GM12878 (cell line): ENCODE results near the gene ANO4. TPM values are rescaled to one million over a fixed set of nuclear protein-coding genes. Genes with fewer than 3 reads are reported as not detected.

Experiments
- ATAC-seq: fragments of 200-7000 bp; cut with Tn5 transposase; 3 replicates; pipeline ENCODE4 v1.9.1; 2020; ENCODE audit warnings: mild to moderate bottlenecking, moderate library complexity
- BruUV-seq: library from RNA; stranded (reverse); fragments of 400-500 nt; replicated peaks from 2 replicates; lab custom pipeline; 2021; lab: Mats Ljungman, UMichigan
- CTCF ChIA-PET: fragments of 300-600 bp; sonication (Branson Sonifier 250); formaldehyde crosslinking; extraction: SDS; loops from one replicate; lab custom pipeline; 2021; ENCODE audit warnings: inconsistent platforms; lab: Yijun Ruan, JAX
- POLR2A ChIA-PET: fragments of 350-600 bp; formaldehyde crosslinking; extraction: SDS; loops from one replicate; lab custom pipeline; 2021; ENCODE audit warnings: inconsistent platforms; lab: Charles Lee
- RAD21 ChIA-PET: fragments of 300-600 bp; sonication (Branson Sonifier 250); formaldehyde crosslinking; loops from one replicate; lab custom pipeline; 2023; ENCODE audit warnings: antibody characterized with exemption; ENCODE audit not compliant: unreplicated experiment; lab: Charles Lee
- SMC1A ChIA-PET: fragments of 300-600 bp; sonication (Branson Sonifier 250); formaldehyde crosslinking; loops from one replicate; lab custom pipeline; 2023; ENCODE audit not compliant: unreplicated experiment, uncharacterized antibody; lab: Charles Lee
- DNase-seq: peaks from one replicate; pipeline ENCODE4 v3.0.0-alpha.2; 2011; ENCODE audit warnings: low read depth, low spot score
- FAIRE-seq: peaks from 3 replicates; lab custom pipeline; 2011; peaks lifted over from hg19 to GRCh38; lab: Jason Lieb, UNC
- H2AFZ ChIP-seq: 2 replicates; pipeline ENCODE4 v1.6.0; 2011; ENCODE audit warnings: low read depth, low read length, control low read depth; ENCODE audit not compliant: control insufficient read depth
- H3K27ac ChIP-seq: 2 replicates; pipeline ENCODE4 v1.5.1; 2011; ENCODE audit warnings: control low read depth; ENCODE audit not compliant: control insufficient read depth, insufficient read depth
- H3K27me3 ChIP-seq, 2 experiments: replicated peaks in 1 of 2; 2 replicates each; pipeline versions ENCODE4 v1.6.0 to v1.6.1; 2011; ENCODE audit warnings: low read length in 1 of 2; ENCODE audit not compliant: control insufficient read depth in 2 of 2, insufficient read depth in 2 of 2
- H3K36me3 ChIP-seq, 2 experiments: 2 replicates each; pipeline ENCODE4 v1.5.1; 2011; ENCODE audit warnings: low read length in 1 of 2; ENCODE audit not compliant: control insufficient read depth in 2 of 2, insufficient read depth in 2 of 2
- H3K4me1 ChIP-seq: 2 replicates; pipeline ENCODE4 v1.6.1; 2011; ENCODE audit warnings: mild to moderate bottlenecking, low read length, moderate library complexity, mixed read lengths; ENCODE audit not compliant: control insufficient read depth, insufficient read depth
- H3K4me2 ChIP-seq: 2 replicates; pipeline ENCODE4 v1.6.0; 2011; ENCODE audit warnings: control low read depth; ENCODE audit not compliant: control insufficient read depth, insufficient read depth
- H3K4me3 ChIP-seq: fragments of 200-600 bp; sonication (generic); 2 replicates; pipeline ENCODE4 v1.5.1; 2016
- H3K79me2 ChIP-seq: 2 replicates; pipeline ENCODE4 v1.6.0; 2011; ENCODE audit warnings: low read length; ENCODE audit not compliant: control insufficient read depth, insufficient read depth
- H3K9ac ChIP-seq: 2 replicates; pipeline ENCODE4 v1.8.0; 2011; ENCODE audit warnings: low read length, control low read depth, mixed read lengths; ENCODE audit not compliant: control insufficient read depth, insufficient read depth
- H3K9me3 ChIP-seq: replicated peaks from 3 replicates; pipeline ENCODE4 v1.5.1; 2011; ENCODE audit warnings: mild to moderate bottlenecking, low read length; ENCODE audit not compliant: control insufficient read depth, insufficient read depth
- H4K20me1 ChIP-seq: 2 replicates; pipeline ENCODE4 v1.6.0; 2011; ENCODE audit not compliant: control insufficient read depth, insufficient read depth
- ATF7 ChIP-seq: fragments of 450-650 bp; IDR thresholded peaks from 2 replicates; pipeline ENCODE4 v1.6.1; 2016; ENCODE audit warnings: low read depth, mild to moderate bottlenecking
- CBFB ChIP-seq: IDR thresholded peaks from 2 replicates; pipeline ENCODE4 v1.6.1; 2016; ENCODE audit warnings: antibody characterized with exemption, low read depth
- CHD1 ChIP-seq: IDR thresholded peaks from 2 replicates; pipeline ENCODE4 v1.6.1; 2012; ENCODE audit warnings: low read depth, low read length, improper control_type of control experiment
- EZH2 ChIP-seq: IDR thresholded peaks from 2 replicates; pipeline ENCODE4 v1.6.1; 2012; ENCODE audit warnings: low read depth, mild to moderate bottlenecking, control low read depth, inconsistent platforms, low read length, borderline replicate concordance; ENCODE audit not compliant: control insufficient read depth
- JUNB ChIP-seq: IDR thresholded peaks from 2 replicates; pipeline ENCODE4 v1.6.1; 2016; ENCODE audit warnings: antibody characterized with exemption, mild to moderate bottlenecking
- MEF2B ChIP-seq: fragments of 450-650 bp; IDR thresholded peaks from 2 replicates; pipeline ENCODE4 v1.6.1; 2018; ENCODE audit warnings: mild to moderate bottlenecking, moderate library complexity; ENCODE audit not compliant: partially characterized antibody, poor library complexity, severe bottlenecking
- NBN ChIP-seq: fragments of 450-650 bp; IDR thresholded peaks from 2 replicates; pipeline ENCODE4 v1.6.1; 2016
- NR2F1 ChIP-seq: fragments of 450-650 bp; conservative IDR thresholded peaks from 2 replicates; pipeline ENCODE4 v1.6.1; 2017; ENCODE audit warnings: mild to moderate bottlenecking
- SMC3 ChIP-seq: IDR thresholded peaks from 2 replicates; pipeline ENCODE4 v1.6.1; 2011; ENCODE audit warnings: low read length, improper control_type of control experiment, borderline replicate concordance
- STAT3 ChIP-seq: IDR thresholded peaks from 2 replicates; pipeline ENCODE4 v1.6.1; 2011; ENCODE audit warnings: low read depth, low read length, improper control_type of control experiment
- YBX1 ChIP-seq: fragments of 450-650 bp; IDR thresholded peaks from 2 replicates; pipeline ENCODE4 v1.6.1; 2016; ENCODE audit warnings: antibody characterized with exemption
- in situ Hi-C: fragments of 300-500 bp; cut with MboI; formaldehyde crosslinking; loops from 9 replicates; pipeline ENCODE4 v1.14.3; 2018; ENCODE audit warnings: mixed read lengths
- intact Hi-C: fragments of 100-400 bp; cut with micrococcal nuclease; formaldehyde crosslinking; loops from one replicate; pipeline ENCODE4 v1.14.2; 2022; ENCODE audit not compliant: unreplicated experiment
- polyA plus RNA-seq, 11 experiments: library from polyadenylated mRNA; depleted of rRNA in 4 of 11; unstranded in 6 of 11; stranded (reverse) in 5 of 11; fragments of >200 nt; fragmentation: Nextera tagmentation in 4 of 11; fragmentation: Illumina TruSeq in 1 of 11; extraction: Ambion mirVana in 4 of 11; extraction: Trizol in 1 of 11; gene quantifications; 1 replicate in 1 of 11; 2 replicates in 10 of 11; pipeline versions ENCODE4 v1.2.1 to v1.2.3, GENCODE V29; 2011 to 2016; ENCODE audit warnings: inconsistent platforms in 2 of 11, missing spikeins in 2 of 11, low read depth in 1 of 11
- total RNA-seq, 4 experiments: library from RNA; depleted of rRNA in 3 of 4; stranded (reverse); fragments of >200 nt in 3 of 4; fragmentation: Illumina TruSeq in 1 of 4; extraction: Trizol in 1 of 4; gene quantifications; 2 replicates each; pipeline versions ENCODE4 v1.2.1 to v1.2.3, GENCODE V29; 2013 to 2021
- TF ChIP-seq, protein P1 (sequence below): IDR thresholded peaks from 2 replicates; pipeline ENCODE4 v1.6.1; 2012; ENCODE audit warnings: low read depth, low read length, improper control_type of control experiment
- TF ChIP-seq, protein P2 (sequence below): fragments of 450-650 bp; IDR thresholded peaks from 2 replicates; pipeline ENCODE4 v1.6.1; 2016; ENCODE audit warnings: mild to moderate bottlenecking, moderate library complexity, borderline replicate concordance
- TF ChIP-seq, protein P3 (sequence below): fragments of 450-650 bp; IDR thresholded peaks from 2 replicates; pipeline ENCODE4 v1.6.1; 2017; ENCODE audit warnings: borderline replicate concordance
- TF ChIP-seq, protein P4 (sequence below): fragments of 150-350 bp; IDR thresholded peaks from 2 replicates; pipeline ENCODE4 v1.6.1; 2016; ENCODE audit warnings: low read depth, low read length

ANO4 gene
- total and polyA plus RNA-seq, 10 of the 15 experiments (the other 5 are each of a cell fraction or from before 2014, with no cell fraction given), result not detected

DNA sequence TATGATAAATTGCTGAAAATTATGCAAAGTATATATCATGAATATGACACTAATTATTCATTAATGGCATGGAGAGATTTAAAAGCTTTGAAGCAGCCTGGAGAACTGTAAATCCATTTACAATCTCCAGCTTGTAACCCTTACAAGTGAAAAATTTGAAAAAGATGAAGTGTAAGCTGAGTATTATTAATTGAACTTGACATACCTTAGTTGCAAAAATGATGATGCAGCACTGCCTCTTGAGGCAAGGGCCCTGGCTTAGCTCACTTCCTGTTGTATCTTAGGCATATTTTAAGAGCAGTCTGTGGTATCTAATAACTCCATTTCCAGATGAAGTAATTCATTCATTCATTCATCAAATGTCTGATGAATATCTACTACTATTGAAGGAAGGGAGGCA, 158.6 kb downstream of the ANO4 start:
- CTCF ChIA-PET, result no interaction called here
- Histone ChIP-seq H3K4me2 (no peak overlapping the region), H3K4me3 (no peak overlapping the region), H4K20me1 (no peaks in the 10 kb centered on the region), H3K4me1 (no peaks in the 10 kb centered on the region), H3K36me3 (no peaks in the 10 kb centered on the region), H3K27ac (no peak overlapping the region), H2AFZ (no peak overlapping the region), H3K27me3 (no peaks in the 10 kb centered on the region; a peak in 2 of 4 replicates), H3K9ac (no peak overlapping the region), H3K79me2 (no peaks in the 10 kb centered on the region), H3K9me3 (no peaks in the 10 kb centered on the region)
- no peak for DNase-seq
- POLR2A ChIA-PET, result no interaction called here
- in situ Hi-C loops (no loop called here), intact Hi-C loops (no loop called here)
- no TSS peak for BruUV-seq
- ATAC-seq, result no peak
- SMC1A ChIA-PET, result no interaction called here
- RAD21 ChIA-PET, result no interaction called here
- no peak for FAIRE-seq
- TF ChIP-seq NR2F1 (no peak), SMC3 (no peak), EZH2 (no peak), MEF2B (no peak), CHD1 (no peak), NBN (no peak), YBX1 (no peak), JUNB (no peak), STAT3 (no peak), ATF7 (no peak), CBFB (no peak)
- TF ChIP-seq, protein P1, sequence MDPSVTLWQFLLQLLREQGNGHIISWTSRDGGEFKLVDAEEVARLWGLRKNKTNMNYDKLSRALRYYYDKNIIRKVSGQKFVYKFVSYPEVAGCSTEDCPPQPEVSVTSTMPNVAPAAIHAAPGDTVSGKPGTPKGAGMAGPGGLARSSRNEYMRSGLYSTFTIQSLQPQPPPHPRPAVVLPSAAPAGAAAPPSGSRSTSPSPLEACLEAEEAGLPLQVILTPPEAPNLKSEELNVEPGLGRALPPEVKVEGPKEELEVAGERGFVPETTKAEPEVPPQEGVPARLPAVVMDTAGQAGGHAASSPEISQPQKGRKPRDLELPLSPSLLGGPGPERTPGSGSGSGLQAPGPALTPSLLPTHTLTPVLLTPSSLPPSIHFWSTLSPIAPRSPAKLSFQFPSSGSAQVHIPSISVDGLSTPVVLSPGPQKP, result no peak
- TF ChIP-seq, protein P2, sequence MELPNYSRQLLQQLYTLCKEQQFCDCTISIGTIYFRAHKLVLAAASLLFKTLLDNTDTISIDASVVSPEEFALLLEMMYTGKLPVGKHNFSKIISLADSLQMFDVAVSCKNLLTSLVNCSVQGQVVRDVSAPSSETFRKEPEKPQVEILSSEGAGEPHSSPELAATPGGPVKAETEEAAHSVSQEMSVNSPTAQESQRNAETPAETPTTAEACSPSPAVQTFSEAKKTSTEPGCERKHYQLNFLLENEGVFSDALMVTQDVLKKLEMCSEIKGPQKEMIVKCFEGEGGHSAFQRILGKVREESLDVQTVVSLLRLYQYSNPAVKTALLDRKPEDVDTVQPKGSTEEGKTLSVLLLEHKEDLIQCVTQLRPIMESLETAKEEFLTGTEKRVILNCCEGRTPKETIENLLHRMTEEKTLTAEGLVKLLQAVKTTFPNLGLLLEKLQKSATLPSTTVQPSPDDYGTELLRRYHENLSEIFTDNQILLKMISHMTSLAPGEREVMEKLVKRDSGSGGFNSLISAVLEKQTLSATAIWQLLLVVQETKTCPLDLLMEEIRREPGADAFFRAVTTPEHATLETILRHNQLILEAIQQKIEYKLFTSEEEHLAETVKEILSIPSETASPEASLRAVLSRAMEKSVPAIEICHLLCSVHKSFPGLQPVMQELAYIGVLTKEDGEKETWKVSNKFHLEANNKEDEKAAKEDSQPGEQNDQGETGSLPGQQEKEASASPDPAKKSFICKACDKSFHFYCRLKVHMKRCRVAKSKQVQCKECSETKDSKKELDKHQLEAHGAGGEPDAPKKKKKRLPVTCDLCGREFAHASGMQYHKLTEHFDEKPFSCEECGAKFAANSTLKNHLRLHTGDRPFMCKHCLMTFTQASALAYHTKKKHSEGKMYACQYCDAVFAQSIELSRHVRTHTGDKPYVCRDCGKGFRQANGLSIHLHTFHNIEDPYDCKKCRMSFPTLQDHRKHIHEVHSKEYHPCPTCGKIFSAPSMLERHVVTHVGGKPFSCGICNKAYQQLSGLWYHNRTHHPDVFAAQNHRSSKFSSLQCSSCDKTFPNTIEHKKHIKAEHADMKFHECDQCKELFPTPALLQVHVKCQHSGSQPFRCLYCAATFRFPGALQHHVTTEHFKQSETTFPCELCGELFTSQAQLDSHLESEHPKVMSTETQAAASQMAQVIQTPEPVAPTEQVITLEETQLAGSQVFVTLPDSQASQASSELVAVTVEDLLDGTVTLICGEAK, result no peak
- TF ChIP-seq, protein P3, sequence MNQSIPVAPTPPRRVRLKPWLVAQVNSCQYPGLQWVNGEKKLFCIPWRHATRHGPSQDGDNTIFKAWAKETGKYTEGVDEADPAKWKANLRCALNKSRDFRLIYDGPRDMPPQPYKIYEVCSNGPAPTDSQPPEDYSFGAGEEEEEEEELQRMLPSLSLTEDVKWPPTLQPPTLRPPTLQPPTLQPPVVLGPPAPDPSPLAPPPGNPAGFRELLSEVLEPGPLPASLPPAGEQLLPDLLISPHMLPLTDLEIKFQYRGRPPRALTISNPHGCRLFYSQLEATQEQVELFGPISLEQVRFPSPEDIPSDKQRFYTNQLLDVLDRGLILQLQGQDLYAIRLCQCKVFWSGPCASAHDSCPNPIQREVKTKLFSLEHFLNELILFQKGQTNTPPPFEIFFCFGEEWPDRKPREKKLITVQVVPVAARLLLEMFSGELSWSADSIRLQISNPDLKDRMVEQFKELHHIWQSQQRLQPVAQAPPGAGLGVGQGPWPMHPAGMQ, result no peak
- TF ChIP-seq, protein P4, sequence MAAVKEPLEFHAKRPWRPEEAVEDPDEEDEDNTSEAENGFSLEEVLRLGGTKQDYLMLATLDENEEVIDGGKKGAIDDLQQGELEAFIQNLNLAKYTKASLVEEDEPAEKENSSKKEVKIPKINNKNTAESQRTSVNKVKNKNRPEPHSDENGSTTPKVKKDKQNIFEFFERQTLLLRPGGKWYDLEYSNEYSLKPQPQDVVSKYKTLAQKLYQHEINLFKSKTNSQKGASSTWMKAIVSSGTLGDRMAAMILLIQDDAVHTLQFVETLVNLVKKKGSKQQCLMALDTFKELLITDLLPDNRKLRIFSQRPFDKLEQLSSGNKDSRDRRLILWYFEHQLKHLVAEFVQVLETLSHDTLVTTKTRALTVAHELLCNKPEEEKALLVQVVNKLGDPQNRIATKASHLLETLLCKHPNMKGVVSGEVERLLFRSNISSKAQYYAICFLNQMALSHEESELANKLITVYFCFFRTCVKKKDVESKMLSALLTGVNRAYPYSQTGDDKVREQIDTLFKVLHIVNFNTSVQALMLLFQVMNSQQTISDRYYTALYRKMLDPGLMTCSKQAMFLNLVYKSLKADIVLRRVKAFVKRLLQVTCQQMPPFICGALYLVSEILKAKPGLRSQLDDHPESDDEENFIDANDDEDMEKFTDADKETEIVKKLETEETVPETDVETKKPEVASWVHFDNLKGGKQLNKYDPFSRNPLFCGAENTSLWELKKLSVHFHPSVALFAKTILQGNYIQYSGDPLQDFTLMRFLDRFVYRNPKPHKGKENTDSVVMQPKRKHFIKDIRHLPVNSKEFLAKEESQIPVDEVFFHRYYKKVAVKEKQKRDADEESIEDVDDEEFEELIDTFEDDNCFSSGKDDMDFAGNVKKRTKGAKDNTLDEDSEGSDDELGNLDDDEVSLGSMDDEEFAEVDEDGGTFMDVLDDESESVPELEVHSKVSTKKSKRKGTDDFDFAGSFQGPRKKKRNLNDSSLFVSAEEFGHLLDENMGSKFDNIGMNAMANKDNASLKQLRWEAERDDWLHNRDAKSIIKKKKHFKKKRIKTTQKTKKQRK, result no peak
